Neural progenitor cell (in vitro differentiated cells): ENCODE results near the gene SUN5.

Experiments
- CTCF ChIP-seq: fragments of 200-600 bp; sonication (generic); IDR thresholded peaks from 2 replicates; pipeline ENCODE4 v1.5.1; 2017; ENCODE audit warnings: antibody characterized with exemption, mild to moderate bottlenecking
- EZH2phosphoT487 ChIP-seq: fragments of 200-600 bp; sonication (generic); IDR thresholded peaks from 2 replicates; pipeline ENCODE4 v1.6.1; 2017; ENCODE audit warnings: antibody characterized with exemption

DNA sequence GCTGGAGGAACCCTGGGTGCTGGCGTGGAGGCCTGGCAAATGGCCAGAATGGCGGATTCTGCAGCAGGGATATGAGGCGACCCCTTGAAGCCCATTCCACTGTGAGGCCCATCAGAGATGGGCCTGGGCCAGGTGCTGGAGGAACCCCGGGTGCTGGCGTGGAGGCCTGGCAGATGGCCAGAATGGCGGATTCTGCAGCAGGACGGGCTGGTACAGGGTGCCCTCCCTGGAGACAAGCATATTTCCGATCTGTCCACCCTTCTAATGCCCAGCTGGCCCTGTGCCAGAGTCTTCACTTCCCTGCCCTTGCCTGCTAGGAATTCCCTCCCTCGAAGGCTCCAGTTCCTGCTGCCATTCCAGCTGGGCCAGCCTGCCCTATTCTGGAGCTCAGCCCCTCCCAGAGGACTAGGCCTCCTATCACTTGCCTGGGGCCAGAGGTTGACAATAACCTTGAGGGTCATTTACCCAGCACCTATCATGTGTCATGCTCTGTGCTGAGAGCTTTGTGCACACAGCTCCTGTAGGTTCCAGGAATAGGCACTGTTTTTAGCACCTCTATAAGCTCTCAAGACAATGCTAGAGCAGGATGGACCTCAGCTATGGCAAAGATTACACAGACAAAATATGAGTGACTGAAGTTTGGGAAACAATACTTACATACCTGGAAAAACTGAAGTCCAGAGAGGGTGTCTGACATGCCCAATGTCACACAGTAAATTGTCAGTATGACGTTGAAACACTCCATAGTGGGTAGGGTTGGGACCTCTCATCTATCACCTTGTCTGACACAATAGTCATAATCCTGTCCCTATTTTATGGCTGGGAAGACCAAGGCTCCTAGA, 21.4 kb downstream of the SUN5 start:
- TF ChIP-seq CTCF, result no peak
- TF ChIP-seq EZH2phosphoT487, result no peak
